ENCODE measurements around the gene POLN.

POLN gene

GRCh38 chr4:2241410-2242353, at the start of gene POLN, which contains the start of gene HAUS3:
TSS of gene POLN (minus strand) at chr4:2242121. CDS start at chr4:2229231, 12,890 bp downstream.
TSS of gene HAUS3 (minus strand) at chr4:2242121. CDS start at chr4:2240946, 1,175 bp downstream.
- peak; percentile 76 to 99 (median 97) for DNase-seq

DNA sequence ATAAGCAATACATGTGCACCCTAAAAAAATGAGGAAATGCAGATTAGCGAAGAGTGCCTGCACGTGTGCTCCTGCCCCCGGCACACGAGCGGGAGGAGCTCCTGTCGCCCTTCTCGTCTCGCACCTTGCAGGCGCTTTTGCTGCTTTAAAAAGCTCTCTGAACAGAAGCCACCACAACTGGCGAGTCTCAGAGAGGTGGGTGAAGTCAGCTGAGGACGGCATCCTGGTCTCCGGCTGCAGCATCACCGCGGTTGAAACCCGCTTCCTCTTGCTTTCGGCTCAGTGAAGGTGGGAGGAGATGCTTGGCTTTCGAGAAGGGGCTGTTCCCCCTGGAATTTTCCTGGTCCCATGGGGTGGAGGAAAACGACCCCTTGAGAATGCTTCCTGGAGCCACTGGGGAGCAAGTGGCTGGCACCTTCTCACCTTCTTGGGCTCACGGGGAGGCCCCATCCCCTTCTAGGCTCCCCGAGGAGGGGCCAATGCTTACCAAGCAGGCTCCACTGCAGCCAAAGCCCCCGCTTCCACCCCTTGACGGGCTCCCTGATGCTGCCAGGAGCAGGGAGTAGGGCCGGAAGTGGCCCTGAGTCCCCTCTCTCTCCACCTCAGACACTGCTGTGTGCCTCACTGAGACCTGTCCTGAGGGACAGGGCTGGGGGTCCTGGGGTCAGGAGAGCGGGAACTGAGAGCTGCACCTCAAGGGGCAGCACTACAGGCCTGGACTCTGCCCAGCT, 49.2 kb upstream of the POLN start:
- peak in 1 of 51 donors; percentile 44 for DNase-seq

- DNase-seq = no peak
These were observed 48.6 kb upstream of the POLN start for GRCh38 chr4:2290488-2290887.

DNA sequence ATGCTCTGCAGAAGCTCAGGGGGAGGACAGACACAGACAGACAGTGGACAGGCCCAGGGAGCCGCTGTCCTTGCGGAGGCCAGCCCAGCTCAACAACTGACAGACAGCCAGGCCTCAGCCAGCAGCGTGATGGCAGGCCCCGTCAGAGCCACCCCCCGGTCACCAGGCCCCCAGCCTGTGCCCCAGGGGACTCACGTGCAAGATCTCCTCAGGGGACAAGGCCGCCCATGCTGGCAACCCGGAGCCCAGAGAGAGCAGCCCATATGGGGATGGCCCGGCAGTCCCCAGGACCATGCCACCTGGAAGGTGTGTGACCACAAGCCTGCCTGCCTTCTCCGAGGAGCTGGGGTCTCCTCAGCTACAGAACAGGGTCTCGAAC, 48.0 kb upstream of the POLN start:
- no peak for DNase-seq

- no peak for DNase-seq
These were observed 47.5 kb upstream of the POLN start for GRCh38 chr4:2289311-2289954.

GRCh38 chr4:2288051-2288541, 46.2 kb upstream of the POLN start:
- no peak for DNase-seq

GRCh38 chr4:2287594-2287915, 45.6 kb upstream of the POLN start:
- DNase-seq = no peak

DNA sequence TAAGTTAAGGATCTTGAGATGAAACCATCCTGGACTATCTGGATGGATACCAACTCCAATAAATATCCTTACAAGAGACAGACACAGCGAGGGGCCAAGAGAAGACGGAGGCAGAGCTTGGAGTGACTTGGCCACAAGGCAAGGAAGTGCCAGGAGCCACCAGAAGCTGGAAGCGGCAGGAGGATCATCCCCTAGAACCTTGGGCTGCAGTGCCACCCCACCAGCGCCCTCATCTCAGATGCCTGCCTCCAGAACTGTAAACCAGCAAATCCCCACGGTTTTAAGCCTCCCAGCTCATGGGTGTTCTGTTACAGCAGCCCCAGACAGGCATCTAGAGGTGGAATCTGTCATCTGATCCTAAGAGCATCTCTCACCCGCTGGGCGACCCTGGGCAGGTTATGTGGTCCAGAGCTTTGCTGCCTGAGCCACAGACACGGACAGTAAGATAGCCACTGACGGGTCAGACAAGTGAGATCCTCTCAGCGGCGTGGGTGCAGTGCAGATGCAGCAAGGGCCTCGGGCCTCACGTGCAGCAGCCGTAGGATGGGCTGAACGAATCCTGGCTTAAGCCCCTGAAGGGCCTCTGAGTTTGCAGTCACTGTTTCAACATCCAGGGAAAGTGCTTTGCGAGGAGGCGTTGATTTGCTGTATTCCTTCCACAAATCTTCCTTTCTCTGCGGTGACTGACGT, 45.1 kb upstream of the POLN start:
- no peak for DNase-seq

DNA sequence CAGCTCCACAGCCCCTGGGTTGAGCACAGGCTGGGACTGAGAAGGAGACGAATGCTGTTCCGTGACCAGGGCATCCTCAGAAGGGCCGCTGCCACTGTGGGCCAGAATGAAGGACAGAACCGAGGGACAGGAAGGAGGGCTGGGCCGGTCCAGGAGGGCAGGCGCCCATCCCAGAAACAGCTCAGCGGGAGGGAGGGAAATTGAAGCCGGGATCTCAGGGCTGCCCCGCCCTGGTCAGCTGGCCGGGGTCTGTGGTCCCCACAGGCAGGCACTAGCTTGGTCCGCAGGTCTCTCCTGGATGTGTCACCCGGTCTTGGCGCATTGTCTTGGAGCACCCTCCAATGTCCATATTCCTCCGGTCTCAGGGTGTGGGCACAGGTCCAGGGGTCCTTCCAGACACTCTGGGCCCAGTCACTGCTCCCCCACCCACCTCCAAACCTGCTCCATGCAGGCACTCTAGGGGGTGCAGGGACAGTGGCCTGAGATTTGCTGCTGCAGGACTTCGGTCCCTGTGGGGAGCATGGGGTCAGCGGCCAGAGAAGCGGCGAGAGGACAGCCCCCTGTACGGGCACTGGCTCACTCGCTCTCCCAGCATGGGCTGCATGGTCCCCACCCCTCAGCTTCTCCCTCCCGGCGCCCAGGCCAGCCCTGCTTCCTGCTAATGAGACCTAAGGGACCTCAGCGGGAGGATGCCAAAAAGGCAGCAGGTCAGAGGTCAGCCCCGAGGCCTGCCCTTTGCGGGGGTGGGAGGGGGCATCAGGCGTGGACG, 43.9 kb upstream of the POLN start:
- no peak for DNase-seq

DNA sequence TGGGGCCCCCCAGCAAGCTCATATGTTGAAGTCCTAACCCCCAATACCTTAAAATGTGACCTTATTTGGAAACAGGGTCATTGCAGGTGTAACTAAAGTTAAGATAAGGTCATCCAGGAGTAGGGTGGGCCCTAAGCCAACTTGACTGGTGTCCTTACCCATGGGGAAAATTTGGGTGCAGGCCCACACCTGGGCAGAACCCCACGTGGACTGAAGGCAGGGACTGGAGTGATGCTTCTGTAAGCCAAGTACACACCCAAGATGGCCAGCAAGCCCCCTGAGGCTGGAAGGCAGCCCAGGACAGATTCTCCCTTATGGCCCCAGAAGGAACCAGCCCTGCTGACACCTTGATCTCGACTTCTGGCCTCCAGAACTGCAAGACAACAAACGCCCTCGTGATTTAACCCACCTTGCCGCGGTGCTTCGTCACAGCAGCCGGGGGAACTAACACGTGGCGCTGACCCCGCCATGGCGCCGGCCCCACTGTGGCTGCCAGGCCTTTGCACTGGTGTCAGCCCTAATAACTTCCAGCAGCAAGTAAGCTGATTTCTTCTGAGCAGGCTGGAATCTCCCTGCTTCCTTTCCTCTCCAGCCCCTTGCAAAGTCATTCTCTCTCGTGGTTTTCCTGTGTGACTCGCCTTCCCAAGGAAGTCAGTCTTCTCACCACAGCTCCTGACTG, 43.2 kb upstream of the POLN start:
- DNase-seq = no peak

GRCh38 chr4:2284161-2284933, 42.4 kb upstream of the POLN start:
- no peak for DNase-seq

DNA sequence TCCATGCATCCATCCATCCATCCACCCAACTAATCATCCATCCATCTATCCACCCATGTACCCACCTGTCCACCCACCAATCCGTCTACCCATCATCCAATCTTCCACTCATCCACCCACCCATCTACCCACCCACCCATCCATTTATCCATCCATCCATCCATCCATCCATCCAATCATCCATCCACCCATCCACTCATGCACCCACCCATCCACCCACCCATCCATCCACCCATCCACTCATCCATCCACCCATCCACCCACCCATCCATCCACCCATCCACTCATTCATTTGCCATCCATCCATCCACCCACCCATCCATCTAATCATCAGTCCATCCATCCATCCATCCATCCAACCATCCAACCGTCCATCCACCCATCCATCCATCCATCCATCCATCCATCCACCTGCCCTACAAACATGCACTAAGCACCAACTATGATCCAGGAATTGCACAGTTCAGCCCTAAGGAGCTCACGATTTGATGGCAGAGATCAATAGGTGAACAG, 41.3 kb upstream of the POLN start:
- no peak for DNase-seq

DNA sequence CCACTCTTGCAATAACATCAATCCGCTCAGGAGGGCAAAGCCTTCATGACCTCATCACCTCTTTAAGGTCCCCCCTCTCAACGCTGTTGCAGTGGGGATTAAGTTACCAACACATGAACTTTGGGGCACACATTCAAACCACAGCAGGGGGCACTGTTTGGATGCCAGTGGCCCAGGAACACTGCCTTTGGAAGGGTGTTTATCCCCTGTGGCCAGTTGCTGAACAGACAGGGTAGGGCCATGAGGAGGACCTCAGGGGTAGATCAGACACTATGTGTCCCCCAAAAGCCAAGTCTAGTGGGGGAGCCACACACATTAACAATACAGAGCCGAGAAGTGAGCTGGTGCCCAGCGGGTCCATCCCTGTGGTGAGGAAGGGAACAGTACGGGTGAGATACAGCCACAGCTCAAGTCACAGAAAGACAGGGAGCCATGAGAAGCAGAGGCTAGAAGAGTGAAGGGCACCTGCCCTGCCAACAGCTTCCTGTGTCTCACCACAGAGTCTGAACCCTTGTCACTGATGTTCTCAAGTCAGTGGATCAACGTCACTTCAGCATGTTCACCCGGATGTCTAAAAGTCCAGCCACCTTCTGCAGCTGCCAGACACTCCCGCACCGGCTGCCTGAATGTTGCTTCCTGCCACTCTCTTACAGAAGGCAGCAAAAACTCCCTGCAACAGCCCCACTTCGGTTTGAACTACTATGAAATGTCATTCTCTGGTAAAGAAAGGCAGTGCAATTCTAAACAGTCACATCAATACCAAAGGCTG, 39.8 kb upstream of the POLN start:
- no peak for DNase-seq

DNA sequence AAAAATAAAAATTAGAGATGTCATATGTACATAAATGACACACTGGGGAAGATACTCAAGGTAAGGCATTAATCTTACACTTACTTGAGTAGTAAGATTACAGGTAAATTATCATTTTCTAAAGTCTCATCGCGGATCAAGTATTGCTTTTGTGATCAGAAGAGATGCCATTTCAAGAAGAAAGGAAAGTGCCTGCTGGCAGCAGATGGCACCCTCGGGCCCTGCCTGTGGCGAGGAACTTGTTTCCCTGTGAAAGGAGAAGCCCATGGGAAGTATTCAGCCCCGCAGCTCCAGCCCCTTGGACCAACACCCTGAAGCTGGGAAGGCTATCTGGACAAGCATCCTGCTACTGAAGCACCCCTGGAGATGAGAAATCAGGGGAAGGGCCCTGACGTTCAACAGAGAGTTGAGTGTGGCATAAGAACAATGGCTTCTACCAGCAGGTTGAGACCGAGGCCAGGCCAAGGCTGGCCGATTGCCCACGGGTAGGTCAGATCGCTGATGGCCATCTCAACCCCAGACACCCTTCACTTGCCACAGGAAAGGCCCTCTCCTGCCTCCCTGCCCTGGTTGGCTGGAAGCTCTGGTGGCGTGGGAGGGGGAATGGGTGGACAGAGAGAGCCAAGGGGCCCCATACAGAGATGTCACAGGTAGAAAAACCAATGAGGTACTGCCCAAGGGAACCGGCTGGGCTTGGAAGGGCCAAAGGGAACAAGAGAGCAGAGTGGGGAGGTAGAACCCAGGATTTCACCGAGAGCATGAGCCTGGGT, 38.8 kb upstream of the POLN start:
- peak in 16 of 51 donors; percentile 21 to 58 (median 36) for DNase-seq

GRCh38 chr4:2277956-2278355, 36.0 kb upstream of the POLN start:
- no peak for DNase-seq

DNA sequence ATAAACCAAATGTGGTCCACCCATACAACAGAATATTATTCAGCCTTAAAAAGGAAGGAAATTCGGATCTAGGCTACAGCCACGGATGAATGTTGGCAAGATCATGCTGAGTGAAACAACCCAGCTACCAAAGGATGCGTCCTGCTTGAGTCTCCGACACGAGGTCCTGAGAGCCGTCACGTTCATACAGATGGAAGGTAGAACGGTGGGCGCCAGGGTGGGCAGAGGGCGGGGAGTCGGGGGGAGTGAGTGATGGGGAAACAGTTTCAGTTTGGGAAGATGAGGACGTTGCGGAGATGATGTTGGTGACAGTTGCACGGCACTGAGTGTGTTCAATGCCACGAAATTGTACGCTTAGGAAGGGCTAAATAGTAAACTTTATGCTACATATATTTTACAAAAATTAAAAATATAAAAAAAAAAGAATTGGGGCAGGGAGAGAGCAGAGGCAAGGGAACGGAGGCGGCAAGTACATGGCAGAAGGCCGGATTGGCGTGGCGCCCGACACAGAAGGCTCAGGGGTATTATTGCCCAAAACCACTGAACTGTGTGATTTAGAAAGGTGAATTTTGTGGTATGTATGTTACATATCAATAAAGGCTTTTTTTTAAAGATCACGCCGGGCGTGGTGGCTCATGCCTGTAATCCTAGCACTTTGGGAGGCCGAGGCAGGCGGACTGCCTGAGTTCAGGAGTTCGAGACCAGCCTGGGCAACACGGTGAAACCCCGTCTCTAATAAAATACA, 34.8 kb upstream of the POLN start:
- DNase-seq = no peak
